HepG2 (cell line): Measurements from ENCODE around the gene COX14. TPM values are rescaled to one million over a fixed set of nuclear protein-coding genes. Genes with fewer than 3 reads are reported as not detected.

Experiments
- ELF1 ChIP-seq: sonication (generic); formaldehyde crosslinking; IDR thresholded peaks from 2 replicates; pipeline ENCODE4 v1.4.0; 2020; ENCODE audit warnings: missing genetic modification reagents
- FIP1L1 ChIP-seq: fragments of 200-400 bp; formaldehyde crosslinking; IDR thresholded peaks from 2 replicates; pipeline ENCODE4 v1.6.1; 2018; ENCODE audit warnings: low read depth, mild to moderate bottlenecking, low read length, moderate library complexity, borderline replicate concordance; ENCODE audit not compliant: insufficient read depth
- HOXA9 ChIP-seq: sonication (generic); formaldehyde crosslinking; IDR thresholded peaks from 2 replicates; pipeline ENCODE4 v1.8.1; 2022; ENCODE audit warnings: missing genetic modification reagents, mild to moderate bottlenecking, moderate library complexity, borderline replicate concordance
- MATR3 ChIP-seq: sonication (generic); formaldehyde crosslinking; IDR thresholded peaks from 2 replicates; pipeline ENCODE4 v1.4.0; 2020; ENCODE audit warnings: missing genetic modification reagents
- NFRKB ChIP-seq: fragments of 450-650 bp; IDR thresholded peaks from 2 replicates; pipeline ENCODE4 v1.6.1; 2017
- POLR2AphosphoS5 ChIP-seq: IDR thresholded peaks from 2 replicates; pipeline ENCODE4 v1.6.1; 2012; ENCODE audit warnings: low read depth, low read length
- TEAD3 ChIP-seq: optimal IDR thresholded peaks from 2 replicates; pipeline ENCODE3; 2016; ENCODE audit warnings: borderline replicate concordance
- YEATS4 ChIP-seq: sonication (generic); formaldehyde crosslinking; IDR thresholded peaks from 2 replicates; pipeline ENCODE4 v1.4.0; 2020; ENCODE audit warnings: missing genetic modification reagents, borderline replicate concordance
- ZMYM3 ChIP-seq: sonication (generic); formaldehyde crosslinking; IDR thresholded peaks from 2 replicates; pipeline ENCODE4 v1.5.1; 2020; ENCODE audit warnings: mild to moderate bottlenecking, missing genetic modification reagents
- ZNF205 ChIP-seq: IDR thresholded peaks from 2 replicates; pipeline ENCODE4 v1.6.1; 2018; ENCODE audit warnings: missing biosample characterization, missing genetic modification reagents
- ZNF232 ChIP-seq: sonication (generic); formaldehyde crosslinking; IDR thresholded peaks from 2 replicates; pipeline ENCODE4 v1.4.0; 2020; ENCODE audit warnings: missing genetic modification reagents, borderline replicate concordance
- ZNF550 ChIP-seq: sonication (generic); formaldehyde crosslinking; IDR thresholded peaks from 2 replicates; pipeline ENCODE4 v1.4.0; 2020; ENCODE audit warnings: mild to moderate bottlenecking, missing genetic modification reagents, borderline replicate concordance
- ZNF678 ChIP-seq: sonication (generic); formaldehyde crosslinking; IDR thresholded peaks from 2 replicates; pipeline ENCODE4 v1.4.0; 2020; ENCODE audit warnings: mild to moderate bottlenecking, missing genetic modification reagents
- ZNF782 ChIP-seq: sonication (generic); formaldehyde crosslinking; IDR thresholded peaks from 2 replicates; pipeline ENCODE4 v1.4.0; 2020; ENCODE audit warnings: missing genetic modification reagents, mild to moderate bottlenecking, borderline replicate concordance
- polyA plus RNA-seq, 8 experiments: library from polyadenylated mRNA; depleted of rRNA in 3 of 8; stranded (reverse) in 7 of 8; unstranded in 1 of 8; fragments of >200 nt; fragmentation: Illumina TruSeq in 4 of 8; extraction: Trizol in 4 of 8; gene quantifications; 2 replicates each; pipeline versions ENCODE4 v1.2.1 to v1.2.3, GENCODE V29; 2011 to 2016; ENCODE audit warnings: low read depth in 4 of 8, missing spikeins in 1 of 8, mixed read lengths in 1 of 8; ENCODE audit not compliant: insufficient read depth in 1 of 8
- total RNA-seq, 5 experiments: library from RNA; depleted of rRNA; stranded (reverse); fragments of >200 nt; fragmentation: Illumina TruSeq; extraction: Trizol; gene quantifications; 2 replicates each; pipeline ENCODE4 v1.2.3, GENCODE V29; 2016; ENCODE audit warnings: low read depth in 1 of 5
- TF ChIP-seq, protein P1 (sequence below): sonication (generic); formaldehyde crosslinking; IDR thresholded peaks from 2 replicates; pipeline ENCODE4 v1.4.0; 2020; ENCODE audit warnings: missing genetic modification reagents, borderline replicate concordance
- TF ChIP-seq, protein P2 (sequence below): sonication (generic); formaldehyde crosslinking; IDR thresholded peaks from 2 replicates; pipeline ENCODE4 v1.4.0; 2020; ENCODE audit warnings: missing genetic modification reagents, borderline replicate concordance
- TF ChIP-seq, protein P3 (sequence below): sonication (generic); formaldehyde crosslinking; IDR thresholded peaks from 2 replicates; pipeline ENCODE4 v1.8.1; 2023; ENCODE audit warnings: missing genetic modification reagents, inconsistent platforms, borderline replicate concordance
- TF ChIP-seq, protein P4 (sequence below): sonication (generic); formaldehyde crosslinking; IDR thresholded peaks from 2 replicates; pipeline ENCODE4 v1.5.0; 2020; ENCODE audit warnings: missing genetic modification reagents
- TF ChIP-seq, protein P5 (sequence below): sonication (generic); formaldehyde crosslinking; IDR thresholded peaks from 2 replicates; pipeline ENCODE4 v1.4.0; 2020; ENCODE audit warnings: missing genetic modification reagents, borderline replicate concordance

COX14 gene
- total and polyA plus RNA-seq, 2 of the 13 experiments (the other 11 are each of a cell fraction or from before 2014, with no cell fraction given): 53.0 to 71.6 TPM

DNA sequence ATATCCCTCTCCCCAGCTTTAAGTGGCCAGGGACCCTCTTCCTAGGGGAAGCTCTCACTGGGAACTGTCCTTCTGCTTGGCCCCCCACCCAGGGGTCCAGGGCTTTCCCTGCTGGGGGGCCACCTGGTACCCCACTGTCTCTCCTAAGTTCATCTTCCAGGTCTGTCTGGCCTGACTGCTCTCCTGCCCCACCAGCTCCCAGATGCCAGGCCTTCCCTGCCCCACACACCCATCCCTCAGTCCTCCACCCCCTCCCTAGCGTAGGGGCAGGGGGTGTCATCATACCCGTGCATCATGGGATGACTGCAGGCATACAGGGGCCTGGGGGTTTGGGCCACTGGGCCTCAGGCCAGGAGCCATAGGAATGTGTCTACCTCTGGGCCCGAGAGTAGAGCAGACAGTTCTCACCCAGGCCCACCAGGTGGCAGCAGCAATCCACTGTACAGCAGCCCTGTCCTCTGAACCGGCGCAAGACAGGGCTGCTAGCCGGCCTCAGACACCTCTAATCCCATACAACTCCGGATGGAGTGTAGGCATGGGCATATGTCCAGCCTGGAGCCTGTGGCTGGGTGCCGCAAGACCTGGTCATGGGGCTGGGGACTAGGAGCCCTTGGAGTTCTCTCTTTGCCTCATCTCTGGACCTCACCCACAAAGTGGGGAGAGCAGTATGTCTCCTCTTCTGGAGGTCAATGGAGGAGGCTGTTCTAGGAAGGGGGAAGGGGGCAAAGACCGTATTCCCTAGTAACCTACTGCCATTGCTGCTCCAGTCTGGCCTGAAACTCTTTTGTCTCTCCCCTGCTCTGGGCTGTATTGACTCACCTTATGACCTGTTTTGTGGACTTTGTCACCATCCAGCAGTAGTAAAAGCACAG, 36.9 kb upstream of the COX14 start (continued):
- no peak for TF ChIP-seq HOXA9
- TF ChIP-seq, protein P1, sequence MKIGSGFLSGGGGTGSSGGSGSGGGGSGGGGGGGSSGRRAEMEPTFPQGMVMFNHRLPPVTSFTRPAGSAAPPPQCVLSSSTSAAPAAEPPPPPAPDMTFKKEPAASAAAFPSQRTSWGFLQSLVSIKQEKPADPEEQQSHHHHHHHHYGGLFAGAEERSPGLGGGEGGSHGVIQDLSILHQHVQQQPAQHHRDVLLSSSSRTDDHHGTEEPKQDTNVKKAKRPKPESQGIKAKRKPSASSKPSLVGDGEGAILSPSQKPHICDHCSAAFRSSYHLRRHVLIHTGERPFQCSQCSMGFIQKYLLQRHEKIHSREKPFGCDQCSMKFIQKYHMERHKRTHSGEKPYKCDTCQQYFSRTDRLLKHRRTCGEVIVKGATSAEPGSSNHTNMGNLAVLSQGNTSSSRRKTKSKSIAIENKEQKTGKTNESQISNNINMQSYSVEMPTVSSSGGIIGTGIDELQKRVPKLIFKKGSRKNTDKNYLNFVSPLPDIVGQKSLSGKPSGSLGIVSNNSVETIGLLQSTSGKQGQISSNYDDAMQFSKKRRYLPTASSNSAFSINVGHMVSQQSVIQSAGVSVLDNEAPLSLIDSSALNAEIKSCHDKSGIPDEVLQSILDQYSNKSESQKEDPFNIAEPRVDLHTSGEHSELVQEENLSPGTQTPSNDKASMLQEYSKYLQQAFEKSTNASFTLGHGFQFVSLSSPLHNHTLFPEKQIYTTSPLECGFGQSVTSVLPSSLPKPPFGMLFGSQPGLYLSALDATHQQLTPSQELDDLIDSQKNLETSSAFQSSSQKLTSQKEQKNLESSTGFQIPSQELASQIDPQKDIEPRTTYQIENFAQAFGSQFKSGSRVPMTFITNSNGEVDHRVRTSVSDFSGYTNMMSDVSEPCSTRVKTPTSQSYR: peak; percentile 18; the same call in 1 of the 2 replicates
- TF ChIP-seq, protein P2, sequence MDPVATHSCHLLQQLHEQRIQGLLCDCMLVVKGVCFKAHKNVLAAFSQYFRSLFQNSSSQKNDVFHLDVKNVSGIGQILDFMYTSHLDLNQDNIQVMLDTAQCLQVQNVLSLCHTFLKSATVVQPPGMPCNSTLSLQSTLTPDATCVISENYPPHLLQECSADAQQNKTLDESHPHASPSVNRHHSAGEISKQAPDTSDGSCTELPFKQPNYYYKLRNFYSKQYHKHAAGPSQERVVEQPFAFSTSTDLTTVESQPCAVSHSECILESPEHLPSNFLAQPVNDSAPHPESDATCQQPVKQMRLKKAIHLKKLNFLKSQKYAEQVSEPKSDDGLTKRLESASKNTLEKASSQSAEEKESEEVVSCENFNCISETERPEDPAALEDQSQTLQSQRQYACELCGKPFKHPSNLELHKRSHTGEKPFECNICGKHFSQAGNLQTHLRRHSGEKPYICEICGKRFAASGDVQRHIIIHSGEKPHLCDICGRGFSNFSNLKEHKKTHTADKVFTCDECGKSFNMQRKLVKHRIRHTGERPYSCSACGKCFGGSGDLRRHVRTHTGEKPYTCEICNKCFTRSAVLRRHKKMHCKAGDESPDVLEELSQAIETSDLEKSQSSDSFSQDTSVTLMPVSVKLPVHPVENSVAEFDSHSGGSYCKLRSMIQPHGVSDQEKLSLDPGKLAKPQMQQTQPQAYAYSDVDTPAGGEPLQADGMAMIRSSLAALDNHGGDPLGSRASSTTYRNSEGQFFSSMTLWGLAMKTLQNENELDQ (CRISPR knock-in tag): no peak
- no peak for TF ChIP-seq ELF1
- TF ChIP-seq ZNF232 (CRISPR knock-in tag): peak; percentile 24; the same call in 1 of the 2 replicates
- TF ChIP-seq NFRKB: no peak
- TF ChIP-seq MATR3 (CRISPR knock-in tag): no peak
- no peak for TF ChIP-seq ZNF550
- no peak; the same call in 1 of the 2 replicates for TF ChIP-seq ZMYM3 (CRISPR knock-in tag)
- TF ChIP-seq ZNF782 (CRISPR knock-in tag): peak; percentile 39; the same call in 1 of the 2 replicates
- TF ChIP-seq ZNF678 (CRISPR knock-in tag): no peak
- TF ChIP-seq YEATS4 (CRISPR knock-in tag): peak; percentile 49; the same call in 1 of the 2 replicates
- TF ChIP-seq FIP1L1: no peak
- TF ChIP-seq POLR2AphosphoS5: no peak
- TF ChIP-seq, protein P3, sequence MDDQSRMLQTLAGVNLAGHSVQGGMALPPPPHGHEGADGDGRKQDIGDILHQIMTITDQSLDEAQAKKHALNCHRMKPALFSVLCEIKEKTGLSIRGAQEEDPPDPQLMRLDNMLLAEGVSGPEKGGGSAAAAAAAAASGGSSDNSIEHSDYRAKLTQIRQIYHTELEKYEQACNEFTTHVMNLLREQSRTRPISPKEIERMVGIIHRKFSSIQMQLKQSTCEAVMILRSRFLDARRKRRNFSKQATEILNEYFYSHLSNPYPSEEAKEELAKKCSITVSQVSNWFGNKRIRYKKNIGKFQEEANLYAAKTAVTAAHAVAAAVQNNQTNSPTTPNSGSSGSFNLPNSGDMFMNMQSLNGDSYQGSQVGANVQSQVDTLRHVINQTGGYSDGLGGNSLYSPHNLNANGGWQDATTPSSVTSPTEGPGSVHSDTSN (CRISPR knock-in tag): no peak
- no peak for TF ChIP-seq TEAD3 (CRISPR knock-in tag)
- TF ChIP-seq ZNF205 (CRISPR knock-in tag): peak; percentile 25; the same call in 1 of the 2 replicates
- TF ChIP-seq, protein P4, sequence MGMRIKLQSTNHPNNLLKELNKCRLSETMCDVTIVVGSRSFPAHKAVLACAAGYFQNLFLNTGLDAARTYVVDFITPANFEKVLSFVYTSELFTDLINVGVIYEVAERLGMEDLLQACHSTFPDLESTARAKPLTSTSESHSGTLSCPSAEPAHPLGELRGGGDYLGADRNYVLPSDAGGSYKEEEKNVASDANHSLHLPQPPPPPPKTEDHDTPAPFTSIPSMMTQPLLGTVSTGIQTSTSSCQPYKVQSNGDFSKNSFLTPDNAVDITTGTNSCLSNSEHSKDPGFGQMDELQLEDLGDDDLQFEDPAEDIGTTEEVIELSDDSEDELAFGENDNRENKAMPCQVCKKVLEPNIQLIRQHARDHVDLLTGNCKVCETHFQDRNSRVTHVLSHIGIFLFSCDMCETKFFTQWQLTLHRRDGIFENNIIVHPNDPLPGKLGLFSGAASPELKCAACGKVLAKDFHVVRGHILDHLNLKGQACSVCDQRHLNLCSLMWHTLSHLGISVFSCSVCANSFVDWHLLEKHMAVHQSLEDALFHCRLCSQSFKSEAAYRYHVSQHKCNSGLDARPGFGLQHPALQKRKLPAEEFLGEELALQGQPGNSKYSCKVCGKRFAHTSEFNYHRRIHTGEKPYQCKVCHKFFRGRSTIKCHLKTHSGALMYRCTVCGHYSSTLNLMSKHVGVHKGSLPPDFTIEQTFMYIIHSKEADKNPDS (CRISPR knock-in tag): no peak
- TF ChIP-seq, protein P5, sequence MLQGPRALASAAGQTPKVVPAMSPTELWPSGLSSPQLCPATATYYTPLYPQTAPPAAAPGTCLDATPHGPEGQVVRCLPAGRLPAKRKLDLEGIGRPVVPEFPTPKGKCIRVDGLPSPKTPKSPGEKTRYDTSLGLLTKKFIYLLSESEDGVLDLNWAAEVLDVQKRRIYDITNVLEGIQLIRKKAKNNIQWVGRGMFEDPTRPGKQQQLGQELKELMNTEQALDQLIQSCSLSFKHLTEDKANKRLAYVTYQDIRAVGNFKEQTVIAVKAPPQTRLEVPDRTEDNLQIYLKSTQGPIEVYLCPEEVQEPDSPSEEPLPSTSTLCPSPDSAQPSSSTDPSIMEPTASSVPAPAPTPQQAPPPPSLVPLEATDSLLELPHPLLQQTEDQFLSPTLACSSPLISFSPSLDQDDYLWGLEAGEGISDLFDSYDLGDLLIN (CRISPR knock-in tag): 0 out of 2 replicates have a peak, but pooled peaks have one; percentile 56
